Heart left ventricle (tissue), 16 donors: Measurements from ENCODE around the gene ADGRG7. TPM values are rescaled to one million over a fixed set of nuclear protein-coding genes. Genes with fewer than 3 reads are reported as not detected.

Experiments used
- ATAC-seq, 4 donors: fragments of 200-7000 bp; cut with Tn5 transposase; one replicate each; pipeline ENCODE4 v1.9.1; 2020 to 2022; ENCODE audit warnings: moderate library complexity in 4 of 4, mild to moderate bottlenecking in 3 of 4, moderate number of reproducible peaks in 1 of 4
- DNase-seq, 5 donors: peaks; one replicate each; pipeline ENCODE4 v3.0.0-alpha.2; 2020
- H3K27ac ChIP-seq, 12 donors: fragments of 200-600 bp; sonication (generic) in 4 of 12; one replicate each; pipeline versions ENCODE4 v1.5.0 to v1.8.0; 2016 to 2022; ENCODE audit warnings: mild to moderate bottlenecking in 2 of 12
- H3K27me3 ChIP-seq, 9 donors: fragments of 200-600 bp; sonication (generic) in 2 of 9; one replicate each; pipeline versions ENCODE4 v1.5.1 to v1.8.0; 2016 to 2022; ENCODE audit warnings: mild to moderate bottlenecking in 3 of 9
- H3K36me3 ChIP-seq, 9 donors: fragments of 200-600 bp; sonication (generic) in 2 of 9; one replicate each; pipeline versions ENCODE4 v1.5.0 to v1.8.0; 2018 to 2022; ENCODE audit warnings: mild to moderate bottlenecking in 2 of 9
- H3K4me1 ChIP-seq, 12 donors: fragments of 200-600 bp; sonication (generic) in 4 of 12; one replicate each; pipeline versions ENCODE4 v1.5.0 to v1.8.0; 2016 to 2022; ENCODE audit warnings: mild to moderate bottlenecking in 3 of 12
- H3K4me3 ChIP-seq, 12 donors: fragments of 200-600 bp; sonication (generic) in 4 of 12; one replicate each; pipeline versions ENCODE4 v1.5.0 to v1.8.0; 2017 to 2022; ENCODE audit warnings: mild to moderate bottlenecking in 9 of 12, moderate library complexity in 4 of 12
- H3K9me3 ChIP-seq, 12 donors: fragments of 200-600 bp; sonication (generic) in 4 of 12; one replicate each; pipeline versions ENCODE4 v1.5.0 to v1.8.0; 2016 to 2022; ENCODE audit warnings: mild to moderate bottlenecking in 1 of 12
- POLR2A ChIP-seq, 2 donors: fragments of 450-650 bp; IDR thresholded peaks; one replicate each; pipeline ENCODE4 v1.6.1; 2017; ENCODE audit warnings: antibody characterized with exemption in 2 of 2, mild to moderate bottlenecking in 2 of 2, moderate library complexity in 2 of 2
- WGBS, 4 donors: extraction: QIAGEN DNeasy Blood & Tissue Kit in 2 of 4; methylation state at CpG; one replicate each; pipeline versions ENCODE4 v1.1.5 to v1.1.7; 2013 to 2018; 5-methylcytosine and 5-hydroxymethylcytosine counted together
- intact Hi-C, 10 donors: fragments of 100-400 bp; cut with DNase I; formaldehyde crosslinking; loops; one replicate each; pipeline versions ENCODE4 v1.11.1 to v1.14.2; 2022
- polyA plus RNA-seq, 2 donors: library from polyadenylated mRNA; stranded (reverse); fragments of 200-250 nt; gene quantifications; one replicate each; pipeline ENCODE4 v1.2.3, GENCODE V29; 2013
- total RNA-seq, 9 donors: library from RNA; depleted of rRNA in 2 of 9; stranded (reverse); fragments of >200 nt in 2 of 9; fragmentation: NEBNext Ultra II Directional in 3 of 9; extraction: Animal tissue kit (Norgen Biotek cat#: 25700) in 3 of 9; gene quantifications; one replicate each; pipeline versions ENCODE4 v1.1.0 to v1.2.4, GENCODE V29; 2016 to 2023
- TF ChIP-seq, protein P1 (sequence below), 12 donors: fragments of 200-600 bp; sonication (generic) in 4 of 12; IDR thresholded peaks; one replicate each; pipeline versions ENCODE4 v1.5.0 to v1.8.0; 2018 to 2022; ENCODE audit warnings: antibody characterized with exemption in 12 of 12, mild to moderate bottlenecking in 5 of 12
- donor health status: ischemic (EF 13 %, LVEDD 7.1; RV severe dilation, severe dysfunction).
- donor health status: healthy with polysubstance abuse.
- donor health status: DM: no; HTN: yes; CAD: no.
- donor health status: DM: no; HTN: no; CAD: no.
- donor health status: ischemic (EF 25% LVEDD 6.9; RV normal size, moderate dysfunction).
- donor health status: ischemic (EF 25% LVEDD 5.7; RV mildly dilated, moderate dysfunction).
- donor health status: healthy.
- donor health status: DM: yes; HTN: yes; CAD: no.
- donor health status: ischemic (EF 35%, LVEDD 5.7; RV mildly dilated, moderate dysfunction).
- donor health status: nonischemic (EF 11% LVEDD 7.7; RV severe dilation, severe dysfunction).
- donor health status: DM: yes; HTN: yes; CAD: no.
- donor health status: PGD.
- donor health status: ischemic (EF 29% LVEDD 5.4; RV normal size, mild dysfunction).
- donor health status: nonischemic (EF 23%, LVEDD 6.1; RV moderate dilation, normal function).

ADGRG7 gene
- total and polyA plus RNA-seq, 11 donors, result 0.23 TPM; not detected in 10

DNA sequence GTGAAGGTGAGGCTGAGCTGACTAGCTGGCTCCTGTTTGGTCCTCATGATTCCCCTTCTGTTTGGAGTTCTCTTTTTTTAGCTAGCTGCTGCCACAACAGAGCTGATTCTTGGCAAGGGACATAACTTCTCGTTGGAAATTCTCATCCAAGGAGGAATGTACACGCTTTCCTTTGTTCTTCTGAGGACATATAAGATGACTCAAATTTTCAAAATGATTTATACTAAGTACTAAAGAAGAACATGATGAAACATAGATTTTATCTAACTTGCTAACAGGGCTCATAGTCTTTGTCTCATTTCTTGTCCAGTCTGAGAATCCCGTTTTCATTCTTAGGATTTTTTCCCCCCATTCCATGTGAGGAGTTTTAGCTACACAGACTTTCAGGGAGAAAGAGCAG is 97.0 kb downstream of the ADGRG7 start:
- WGBS, 4 donors, result 68 to 70% (median 69%) methylated on average over 3 of the region's 3 CpGs
- Histone ChIP-seq H3K27ac (no peak overlapping the region), H3K9me3 (no peaks in the 10 kb centered on the region), H3K4me1 (peaks cover 0 to 18% (median 11%) of the 10 kb centered on the region in 12 donors), H3K36me3 (peaks cover 0 to 4% (median 0%) of the 10 kb centered on the region in 9 donors), H3K4me3 (no peak overlapping the region), H3K27me3 (peaks cover 0 to 21% (median 0%) of the 10 kb centered on the region in 9 donors)
- ATAC-seq (no peak), DNase-seq (no peak)
- intact Hi-C loops, result loop anchor here in 3 of 10 donors (5.0 to 10.0 kb wide), 3 partner anchors 212 to 889 kb away; partner anchors contain the start of genes TMEM45A (in 2 of the 3), CMSS1 (in 1 of the 3), LNP1 (in 1 of the 3) and TOMM70 (in 1 of the 3)
- no peak for TF ChIP-seq POLR2A (IDR thresholded peaks at IDR 0.05)
- TF ChIP-seq, protein P1, sequence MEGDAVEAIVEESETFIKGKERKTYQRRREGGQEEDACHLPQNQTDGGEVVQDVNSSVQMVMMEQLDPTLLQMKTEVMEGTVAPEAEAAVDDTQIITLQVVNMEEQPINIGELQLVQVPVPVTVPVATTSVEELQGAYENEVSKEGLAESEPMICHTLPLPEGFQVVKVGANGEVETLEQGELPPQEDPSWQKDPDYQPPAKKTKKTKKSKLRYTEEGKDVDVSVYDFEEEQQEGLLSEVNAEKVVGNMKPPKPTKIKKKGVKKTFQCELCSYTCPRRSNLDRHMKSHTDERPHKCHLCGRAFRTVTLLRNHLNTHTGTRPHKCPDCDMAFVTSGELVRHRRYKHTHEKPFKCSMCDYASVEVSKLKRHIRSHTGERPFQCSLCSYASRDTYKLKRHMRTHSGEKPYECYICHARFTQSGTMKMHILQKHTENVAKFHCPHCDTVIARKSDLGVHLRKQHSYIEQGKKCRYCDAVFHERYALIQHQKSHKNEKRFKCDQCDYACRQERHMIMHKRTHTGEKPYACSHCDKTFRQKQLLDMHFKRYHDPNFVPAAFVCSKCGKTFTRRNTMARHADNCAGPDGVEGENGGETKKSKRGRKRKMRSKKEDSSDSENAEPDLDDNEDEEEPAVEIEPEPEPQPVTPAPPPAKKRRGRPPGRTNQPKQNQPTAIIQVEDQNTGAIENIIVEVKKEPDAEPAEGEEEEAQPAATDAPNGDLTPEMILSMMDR (IDR thresholded peaks at IDR 0.05), result no peak

DNA sequence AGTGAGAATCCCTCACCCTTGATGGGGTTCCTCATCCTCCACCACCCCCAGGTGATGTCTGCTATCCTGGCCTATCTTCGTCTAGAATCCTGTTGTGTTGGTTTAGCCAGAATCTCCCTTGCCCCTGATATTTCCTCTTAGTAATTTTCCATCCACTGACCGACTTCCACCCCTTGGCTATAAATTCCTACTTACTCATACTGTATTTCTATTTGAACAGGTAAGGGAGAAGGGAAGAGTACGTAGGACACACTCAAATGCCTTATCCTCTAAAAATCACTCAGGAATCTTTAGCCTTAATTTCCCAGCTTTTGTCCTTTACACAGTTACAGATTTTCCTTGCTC is 99.2 kb downstream of the ADGRG7 start:
- Histone ChIP-seq H3K4me1 (peaks cover 0 to 39% (median 29%) of the 10 kb centered on the region in 12 donors), H3K9me3 (no peaks in the 10 kb centered on the region), H3K4me3 (peak overlapping the region in 11 of 12 donors; percentile 73 to 97 (median 83)), H3K36me3 (peaks cover 0 to 9% (median 2%) of the 10 kb centered on the region in 9 donors), H3K27ac (peak overlapping the region in 11 of 12 donors; percentile 70 to 99 (median 94)), H3K27me3 (peaks cover 0 to 13% (median 0%) of the 10 kb centered on the region in 9 donors)
- intact Hi-C loops, result loop anchor here in 3 of 10 donors (5.0 to 10.0 kb wide), 3 partner anchors 214 to 891 kb away; partner anchors contain the start of genes TMEM45A (in 2 of the 3), CMSS1 (in 1 of the 3), LNP1 (in 1 of the 3) and TOMM70 (in 1 of the 3)
- 89 to 94% (median 91%) methylated on average over 3 of the region's 3 CpGs for WGBS, 4 donors
- TF ChIP-seq, protein P1 (IDR thresholded peaks at IDR 0.05), result no peak
- TF ChIP-seq POLR2A (IDR thresholded peaks at IDR 0.05), result no peak
- ATAC-seq (no peak), DNase-seq (no peak)

DNA sequence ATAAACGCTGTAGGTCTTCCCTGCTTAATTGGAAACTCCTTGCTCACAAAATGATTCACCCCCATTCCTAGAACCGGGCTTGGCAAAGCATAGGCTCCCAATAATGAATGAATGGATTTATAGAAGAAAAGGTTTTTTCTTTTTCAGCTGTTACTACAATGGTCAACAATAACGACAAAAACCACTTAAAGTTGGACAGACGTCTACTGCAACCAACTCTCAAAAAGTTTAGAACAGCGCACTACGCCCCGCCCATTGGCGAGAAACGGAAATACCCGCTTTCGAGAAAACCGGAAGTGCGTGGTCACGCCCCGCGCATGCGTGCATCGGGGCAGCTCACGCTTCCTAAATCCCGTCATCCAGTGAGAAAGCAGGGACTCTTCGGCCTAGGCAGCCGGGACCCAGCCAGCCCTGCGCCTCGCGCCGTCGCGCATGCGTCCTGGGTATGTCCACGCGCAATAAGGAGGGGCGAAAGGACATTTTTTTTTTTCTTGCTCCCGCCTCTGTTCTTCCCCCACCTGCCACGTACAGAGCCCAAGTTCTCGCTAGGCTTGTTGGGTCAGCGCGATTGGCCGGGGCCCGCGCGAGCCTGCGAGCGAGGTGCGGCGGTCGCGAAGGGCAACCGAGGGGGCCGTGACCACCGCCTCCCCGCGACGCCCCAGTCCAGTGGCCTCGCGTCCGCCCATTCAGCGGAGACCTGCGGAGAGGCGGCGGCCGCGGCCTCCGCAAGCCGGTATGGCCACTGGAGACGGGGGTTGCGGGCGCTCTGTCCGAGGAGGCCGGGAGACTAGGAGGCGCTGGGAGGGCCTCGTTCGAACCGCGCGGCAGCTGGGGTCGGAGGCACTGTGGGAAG is 99.8 kb downstream of the ADGRG7 start, which contains the start of gene TFG:
Gene TFG (plus strand): TSS at position 506 of the 853 bp plus-strand sequence. CDS start 4,192 bp downstream, outside the sequence.
- intact Hi-C loops, result loop anchor here in 3 of 10 donors (5.0 to 10.0 kb wide), 3 partner anchors 214 to 892 kb away; partner anchors contain the start of genes TMEM45A (in 2 of the 3), CMSS1 (in 1 of the 3), LNP1 (in 1 of the 3) and TOMM70 (in 1 of the 3)
- ATAC-seq (peak; percentile 97 to 99 (median 98)), DNase-seq (peak; percentile 97 to 99 (median 98))
- TF ChIP-seq POLR2A (IDR thresholded peaks at IDR 0.05), result peak in 1 of 2 donors; percentile 73
- TF ChIP-seq, protein P1 (IDR thresholded peaks at IDR 0.05), result no peak
- H3K9me3 ChIP-seq, result no peaks in the 10 kb centered on the region
- peaks cover 0 to 13% (median 0%) of the 10 kb centered on the region in 9 donors for H3K27me3 ChIP-seq
- peak within 1 kb of the TSS; percentile 91 to 99 (median 94) for H3K27ac ChIP-seq
- peak within 1 kb of the TSS; percentile 73 to 97 (median 83) for H3K4me3 ChIP-seq
- H3K36me3 ChIP-seq, result peaks cover 0 to 15% (median 8%) of the 10 kb centered on the region in 9 donors
- WGBS, 4 donors, result 1 to 2% (median 1%) methylated on average over 45 to 76 of the region's 76 CpGs
- peaks cover 0 to 41% (median 31%) of the 10 kb centered on the region in 12 donors for H3K4me1 ChIP-seq
